HFF-Myc (cell line): ENCODE data around the gene AANAT.

Source experiments
- DNase-seq: peaks from one replicate; pipeline ENCODE4 v3.0.0-alpha.2; 2011; ENCODE audit warnings: low read depth; ENCODE audit errors: extremely low read depth
- H3K4me3 ChIP-seq: replicated peaks from 2 replicates; pipeline ENCODE4 v1.5.1; 2011; ENCODE audit warnings: low read depth, mild to moderate bottlenecking, control low read depth, low read length
- CTCF ChIP-seq: IDR thresholded peaks from 2 replicates; pipeline ENCODE4 v1.5.1; 2012; ENCODE audit warnings: mild to moderate bottlenecking, low read depth, low read length, control low read depth; ENCODE audit errors: missing control alignments

Gene AANAT

DNA sequence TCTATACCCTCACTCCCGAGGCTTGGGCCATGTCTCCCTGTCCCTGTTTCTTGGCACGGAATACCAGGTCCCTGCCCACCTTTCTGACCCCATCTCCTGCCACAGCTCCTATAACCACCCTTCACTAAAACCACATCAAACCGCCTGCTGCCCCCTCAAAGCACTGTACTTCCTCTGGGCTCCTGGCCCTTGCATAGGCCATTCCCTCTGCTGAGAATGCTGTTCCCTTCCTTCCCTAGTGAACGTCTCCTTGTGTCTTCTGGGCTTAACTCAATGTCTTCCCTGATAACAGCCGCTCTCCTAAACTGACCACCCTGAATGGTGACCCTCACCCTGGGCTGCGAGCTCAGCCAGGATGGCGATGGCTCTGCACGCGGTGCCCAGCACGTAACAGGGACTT, 10.7 kb downstream of the AANAT start:
- no peak for TF ChIP-seq CTCF
- no peak for DNase-seq
- no peak overlapping the region for H3K4me3 ChIP-seq

DNA sequence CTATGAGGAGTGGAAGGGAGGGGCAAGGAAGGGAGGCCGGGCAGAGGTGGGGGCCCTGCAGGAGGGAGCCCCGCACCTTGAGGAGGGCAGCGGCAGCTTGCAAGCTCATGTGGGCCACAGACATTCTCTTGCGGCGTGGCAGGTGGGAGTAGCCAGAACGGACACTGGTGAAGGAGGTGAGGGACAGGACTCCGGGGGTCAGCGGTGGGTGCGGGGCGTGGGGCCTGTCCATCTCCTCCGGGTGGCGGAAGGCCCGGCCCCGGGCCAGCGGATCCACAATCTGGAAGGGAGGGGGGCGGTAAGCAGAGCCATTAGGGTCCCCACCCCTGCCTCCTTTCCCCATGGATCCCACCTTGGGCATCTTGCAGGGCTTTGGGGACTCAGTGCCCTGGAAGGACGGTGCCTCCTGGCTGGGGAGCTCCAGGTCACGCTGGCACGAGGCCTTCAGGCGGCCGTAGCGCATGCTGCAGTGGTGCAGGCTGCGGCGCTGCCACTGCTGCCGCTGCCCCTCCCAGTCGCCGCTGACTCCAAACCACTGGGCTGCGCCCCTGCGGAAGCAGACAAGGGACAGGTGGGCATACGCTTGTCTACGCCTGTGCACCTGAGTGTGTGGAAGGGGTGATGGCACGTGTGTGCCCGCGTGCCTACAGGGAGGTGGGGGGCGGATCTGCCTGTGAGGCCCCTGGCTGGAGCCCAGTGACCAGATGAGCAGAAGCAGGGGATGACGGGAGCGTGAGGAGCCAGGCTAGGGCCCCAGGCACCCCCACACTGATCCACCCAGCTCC, 11.5 kb downstream of the AANAT start:
- no peak for TF ChIP-seq CTCF
- no peak for DNase-seq
- H3K4me3 ChIP-seq = no peak overlapping the region

- no peak overlapping the region for H3K4me3 ChIP-seq
- DNase-seq = no peak
- TF ChIP-seq CTCF = no peak
Measured at GRCh38 chr17:76479515-76480060, 12.2 kb downstream of the AANAT start.

DNA sequence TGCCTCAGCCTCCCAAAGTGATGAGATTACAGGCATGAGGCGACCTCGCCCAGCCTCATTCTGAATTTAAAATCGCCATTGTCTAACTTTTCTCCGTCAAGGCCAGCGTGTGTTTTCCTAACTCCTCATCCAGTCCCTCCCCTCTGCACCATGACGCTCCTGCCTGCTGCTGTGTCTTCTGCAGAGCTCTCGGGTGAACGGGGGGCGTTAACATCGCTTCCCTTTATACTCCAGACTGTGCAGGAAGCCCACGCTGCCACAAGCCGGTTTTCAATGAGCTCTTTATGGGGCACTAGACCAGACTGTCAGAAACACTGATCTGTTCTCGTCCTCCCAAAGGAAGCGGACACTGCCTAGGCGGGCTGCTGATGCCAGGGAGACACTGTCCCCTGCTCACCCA, 13.2 kb downstream of the AANAT start:
- DNase-seq = no peak
- no peak for TF ChIP-seq CTCF
- no peak overlapping the region for H3K4me3 ChIP-seq

GRCh38 chr17:76481071-76481655, 13.8 kb downstream of the AANAT start:
- no peak for TF ChIP-seq CTCF
- H3K4me3 ChIP-seq = no peak overlapping the region

GRCh38 chr17:76484228-76484725, 16.9 kb downstream of the AANAT start:
- DNase-seq = no peak
- TF ChIP-seq CTCF = no peak
- no peak overlapping the region for H3K4me3 ChIP-seq

More at GRCh38 chr17:76481071-76481655, 13.8 kb downstream of the AANAT start:
- no peak for DNase-seq
